LNCaP clone FGC (cell line): ENCODE measurements around the gene CS.
"Not testable (repeated sequence)": the region's sequence is repeated elsewhere in the genome, so short reads cannot be mapped to it uniquely, and the experiment has no call there.

ENCODE experiments used
- DNase-seq: peaks from one replicate; pipeline ENCODE4 v3.0.0-alpha.2; 2011; ENCODE audit warnings: low read depth
- H3K4me3 ChIP-seq: 2 replicates; pipeline ENCODE4 v1.5.1; 2011; ENCODE audit warnings: mild to moderate bottlenecking, low read depth, low read length, control low read depth
- CTCF ChIP-seq: IDR thresholded peaks from 2 replicates; pipeline ENCODE4 v1.5.1; 2012; ENCODE audit warnings: mild to moderate bottlenecking; ENCODE audit not compliant: control insufficient read depth, insufficient read depth; ENCODE audit errors: extremely low read depth

Gene CS

DNA sequence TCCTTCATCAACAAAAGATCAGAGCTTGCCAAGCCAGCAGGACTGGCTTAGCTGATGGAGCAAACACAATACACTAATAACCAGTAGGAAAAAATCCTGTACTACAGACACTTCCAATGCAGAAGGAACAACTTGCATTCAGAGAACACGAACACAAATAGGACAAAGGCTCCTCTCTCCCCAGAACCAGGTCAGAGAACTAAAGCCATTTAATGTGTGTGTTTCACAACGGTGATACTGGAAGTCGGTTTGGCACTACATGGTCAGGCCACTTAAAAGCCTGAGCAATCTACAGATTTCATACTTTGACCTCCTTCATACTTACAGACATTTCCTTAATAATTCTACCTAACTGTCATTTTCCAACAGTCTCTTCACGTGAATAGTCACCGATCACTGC, 6.3 kb downstream of the CS start:
- TF ChIP-seq CTCF = no peak
- no peak for DNase-seq
- no peak overlapping the region for H3K4me3 ChIP-seq

- DNase-seq = no peak
- no peak for TF ChIP-seq CTCF
- H3K4me3 ChIP-seq = no peak overlapping the region
Measured at GRCh38 chr12:56288705-56289387, 11.3 kb downstream of the CS start.

DNA sequence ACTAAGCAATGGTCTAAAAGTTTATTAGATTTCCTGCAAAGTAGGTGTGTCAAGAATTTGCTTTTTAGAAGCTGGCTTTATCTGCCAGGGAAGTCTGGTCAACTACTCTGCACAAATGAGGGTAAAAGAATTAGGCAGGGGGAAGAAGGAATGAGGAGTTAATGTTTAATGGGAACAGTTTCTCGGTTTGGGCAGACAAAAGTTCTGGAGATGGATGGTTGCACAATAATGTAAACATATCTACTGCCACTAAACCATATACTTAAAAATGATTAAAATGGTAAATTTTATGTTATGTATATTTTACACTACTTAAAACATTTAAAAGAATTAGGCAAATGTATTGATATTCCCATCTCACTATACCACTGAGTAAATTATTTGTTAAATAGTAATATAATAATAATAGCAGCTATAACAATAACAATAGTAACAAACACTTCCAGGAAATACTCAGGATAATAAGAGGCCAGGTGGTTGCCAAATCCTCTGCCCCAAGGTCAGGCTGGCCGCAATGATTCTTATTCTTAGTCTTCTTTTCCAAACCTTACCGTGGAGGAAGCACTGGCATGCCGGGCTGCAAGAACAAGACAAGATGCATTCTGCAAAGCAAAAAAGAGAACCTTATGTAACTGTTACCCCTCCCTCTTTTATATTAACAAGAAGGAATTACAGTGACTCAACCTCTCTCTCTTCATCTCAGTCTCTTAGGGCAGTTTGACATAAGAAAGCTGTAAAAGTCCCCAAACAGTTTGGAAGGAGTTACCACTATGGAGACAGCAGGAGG, 13.9 kb downstream of the CS start:
- no peak for DNase-seq
- H3K4me3 ChIP-seq = no peak overlapping the region
- no peak for TF ChIP-seq CTCF

- DNase-seq, H3K4me3 ChIP-seq: not testable (repeated sequence)
Measured at GRCh38 chr12:56284263-56284662, 15.9 kb downstream of the CS start.

DNA sequence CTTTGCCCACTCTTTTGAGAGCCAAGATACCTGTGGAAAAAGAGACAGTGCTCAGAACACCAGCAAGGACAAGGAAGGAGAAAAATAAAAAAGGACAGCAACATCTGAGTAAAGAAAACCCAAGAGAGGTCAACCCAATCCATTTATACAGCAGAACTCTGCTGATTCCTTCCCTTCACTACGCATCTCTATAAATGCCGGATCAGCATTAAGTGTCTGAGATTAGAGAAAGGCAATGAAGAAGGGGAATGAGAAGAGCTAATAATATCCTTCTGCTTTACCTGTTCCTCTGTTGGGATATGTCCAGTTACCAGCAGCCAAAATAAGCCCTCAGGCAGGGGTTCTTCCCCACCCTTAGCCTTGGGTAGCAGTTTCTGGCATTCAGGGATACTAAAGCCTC, 17.6 kb downstream of the CS start:
- no peak for TF ChIP-seq CTCF
- no peak overlapping the region for H3K4me3 ChIP-seq

GRCh38 chr12:56282030-56282429, 18.1 kb downstream of the CS start:
- no peak for DNase-seq
- no peak for TF ChIP-seq CTCF
- H3K4me3 ChIP-seq = no peak overlapping the region

More for the DNA sequence above, 17.6 kb downstream of the CS start:
- no peak for DNase-seq

- no peak overlapping the region for H3K4me3 ChIP-seq
- DNase-seq = no peak
- TF ChIP-seq CTCF = no peak
Measured at GRCh38 chr12:56280849-56281248, 19.3 kb downstream of the CS start.
